IPS DF 19.7 (cell line): ENCODE results near the gene SLC44A1.

Experiments
- DNase-seq: peaks from one replicate; pipeline ENCODE4 v3.0.0-alpha.2; 2013; ENCODE audit warnings: low read depth, low spot score

Gene SLC44A1

DNA sequence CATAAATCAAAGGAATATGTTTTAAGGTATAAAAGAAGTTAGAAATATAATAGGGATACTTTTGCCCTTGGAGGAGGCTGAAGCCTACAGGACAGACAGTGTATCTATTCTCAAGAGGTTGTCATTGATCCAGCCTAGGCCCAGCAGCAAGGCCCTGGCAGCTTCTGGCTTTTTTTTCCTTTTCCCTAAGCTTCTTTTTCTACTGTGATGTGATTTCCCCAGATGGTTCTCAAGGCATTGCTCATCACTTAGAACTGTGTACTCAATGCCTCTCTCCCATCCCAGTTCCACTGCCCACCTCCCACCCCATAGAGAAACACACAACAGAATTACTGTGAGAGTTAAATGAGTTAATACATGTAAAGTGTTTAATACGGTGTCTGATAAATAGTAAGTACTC lies 88.6 kb downstream of the SLC44A1 start:
- DNase-seq: no peak

DNA sequence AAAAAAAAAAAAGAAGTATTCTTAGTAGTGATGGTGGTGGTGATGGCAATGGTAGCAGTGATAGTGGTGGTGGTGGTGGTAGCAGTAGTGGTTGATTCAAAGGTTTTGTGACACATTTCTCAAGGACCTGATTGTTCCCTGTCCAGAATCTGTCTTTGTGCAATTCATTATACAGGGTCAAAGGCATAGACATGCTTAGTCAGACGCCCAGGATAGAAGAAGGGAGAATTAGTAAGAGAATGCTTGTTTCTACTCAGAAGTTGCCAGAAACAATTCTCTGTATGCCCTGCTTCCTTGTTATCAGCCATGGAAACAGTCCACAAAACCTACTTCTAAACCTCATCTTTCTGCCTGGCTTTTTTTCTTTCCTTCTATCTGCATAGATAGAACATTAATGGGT lies 89.4 kb downstream of the SLC44A1 start:
- no peak for DNase-seq

- no peak for DNase-seq
Measured at GRCh38 chr9:105338308-105338707, 93.9 kb downstream of the SLC44A1 start.

- DNase-seq: no peak
Measured at GRCh38 chr9:105339849-105340248, 95.4 kb downstream of the SLC44A1 start.

- no peak for DNase-seq
Measured at GRCh38 chr9:105341434-105342146, 97.1 kb downstream of the SLC44A1 start.

GRCh38 chr9:105342147-105342505 lies 97.7 kb downstream of the SLC44A1 start:
- DNase-seq: no peak

DNA sequence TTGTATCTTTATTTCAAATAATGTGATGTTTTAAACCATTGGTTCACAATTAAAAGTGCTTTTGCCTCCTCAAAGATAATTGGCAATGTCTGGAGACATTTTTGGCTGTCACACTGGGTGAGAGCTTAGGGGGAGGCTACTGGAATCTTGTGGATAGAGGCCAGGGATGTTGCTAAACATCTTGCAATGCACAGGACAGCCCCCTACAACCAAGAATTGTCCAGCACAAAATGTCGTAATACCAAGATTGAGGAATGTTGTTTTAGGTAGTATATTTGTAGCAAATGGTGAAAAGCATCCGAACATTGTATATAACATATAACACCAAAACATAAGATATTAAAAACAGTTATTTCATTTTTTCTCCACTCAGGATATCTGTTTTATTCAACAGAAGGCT lies 99.8 kb downstream of the SLC44A1 start:
- DNase-seq: no peak

DNA sequence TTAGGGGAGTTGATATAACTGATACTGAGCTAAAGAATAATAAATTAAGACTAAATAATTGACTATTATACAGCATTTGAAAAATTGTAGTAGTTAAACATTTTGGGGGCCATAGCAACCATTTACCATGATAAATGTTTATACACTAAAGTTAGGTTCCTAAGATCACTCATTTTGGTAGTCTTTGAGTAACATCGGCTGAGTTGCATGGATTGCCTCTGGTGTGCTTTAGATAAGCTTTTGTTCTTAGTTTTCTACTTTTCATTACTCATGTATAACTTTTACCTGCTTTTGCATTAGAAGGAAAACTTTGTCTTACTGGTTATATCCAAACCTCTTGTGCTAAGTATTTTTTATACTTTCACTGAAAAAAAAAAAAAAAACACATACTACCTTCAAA lies 101.2 kb downstream of the SLC44A1 start:
- DNase-seq: no peak

DNA sequence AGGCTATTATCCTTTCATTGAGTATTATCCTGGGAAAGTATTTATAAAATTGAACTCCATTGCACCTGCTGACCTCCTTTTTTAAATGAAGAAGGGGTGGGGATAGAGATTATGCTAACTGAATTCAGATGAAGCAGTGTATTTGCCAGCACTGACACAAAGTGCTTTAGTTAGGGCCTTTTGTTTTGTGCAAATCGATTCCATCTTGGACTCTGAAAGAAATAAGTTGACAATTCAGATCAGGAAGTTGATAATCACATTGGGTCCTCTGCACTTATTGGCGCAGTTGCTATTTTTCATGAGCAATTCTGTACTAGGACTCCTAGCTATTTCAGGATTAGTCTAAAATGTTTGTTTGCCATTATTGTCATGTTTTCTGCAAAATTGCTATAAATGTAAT lies 101.8 kb downstream of the SLC44A1 start:
- no peak for DNase-seq

GRCh38 chr9:105354448-105354847 lies 110.0 kb downstream of the SLC44A1 start:
- no peak for DNase-seq

DNA sequence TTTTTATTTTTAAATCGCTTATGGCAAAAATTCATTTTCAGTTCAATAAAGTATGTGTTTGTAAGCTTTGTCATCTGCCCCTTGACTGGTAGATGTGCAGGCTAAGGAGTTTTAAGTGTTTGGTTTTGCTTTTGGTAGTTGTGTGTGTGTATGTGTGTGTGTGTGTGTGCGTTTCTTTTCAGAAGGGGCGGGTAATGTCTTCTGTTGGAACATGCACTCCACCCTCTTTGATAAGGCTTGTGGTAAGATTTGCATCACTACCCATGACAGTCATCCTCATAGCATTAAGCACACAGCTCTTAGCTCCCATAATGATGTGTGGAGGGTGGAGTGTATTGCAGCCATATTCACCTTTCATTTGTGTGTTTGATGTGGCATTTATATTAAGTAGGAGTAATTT lies 111.3 kb downstream of the SLC44A1 start:
- no peak for DNase-seq

DNA sequence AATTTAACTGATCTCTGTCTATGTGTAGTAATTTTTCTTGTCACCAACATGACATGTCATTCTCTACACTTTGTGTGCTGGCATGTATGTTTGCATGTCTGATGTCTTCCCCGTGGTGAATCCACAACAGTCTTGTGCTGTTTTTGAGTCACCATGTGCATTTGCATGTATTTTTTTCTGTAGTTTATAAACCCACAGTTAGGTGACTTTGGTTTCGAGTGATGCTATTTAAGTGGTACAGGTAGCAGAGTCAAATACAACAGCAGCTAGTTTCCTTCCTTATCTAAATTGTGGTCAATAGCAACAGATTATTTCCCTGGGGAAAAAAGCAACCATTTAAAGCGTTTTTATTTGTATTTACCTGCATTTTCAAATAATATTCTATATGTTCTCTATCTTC lies 113.5 kb downstream of the SLC44A1 start:
- DNase-seq: no peak

DNA sequence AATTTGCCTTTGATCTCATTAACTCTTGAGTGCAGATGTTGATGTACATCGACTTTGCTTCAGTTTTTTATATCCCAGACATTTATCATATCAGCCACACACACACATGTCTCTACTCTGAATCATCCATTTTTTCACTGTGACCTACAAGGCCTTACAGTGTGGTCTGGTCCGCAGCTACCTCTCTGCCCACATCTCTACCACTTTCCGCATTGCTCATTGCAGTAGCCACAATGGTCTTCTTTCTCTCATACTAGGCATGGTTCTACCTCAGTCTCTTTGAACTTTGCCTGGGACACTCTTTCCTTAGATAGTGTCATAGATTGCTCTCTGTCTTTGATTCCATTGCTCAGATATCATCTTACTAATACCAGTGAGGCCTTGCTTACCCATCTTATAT lies 115.4 kb downstream of the SLC44A1 start:
- DNase-seq: no peak

GRCh38 chr9:105360344-105360743 lies 115.9 kb downstream of the SLC44A1 start:
- DNase-seq: no peak

- no peak for DNase-seq
Measured at GRCh38 chr9:105361873-105362272, 117.4 kb downstream of the SLC44A1 start.

DNA sequence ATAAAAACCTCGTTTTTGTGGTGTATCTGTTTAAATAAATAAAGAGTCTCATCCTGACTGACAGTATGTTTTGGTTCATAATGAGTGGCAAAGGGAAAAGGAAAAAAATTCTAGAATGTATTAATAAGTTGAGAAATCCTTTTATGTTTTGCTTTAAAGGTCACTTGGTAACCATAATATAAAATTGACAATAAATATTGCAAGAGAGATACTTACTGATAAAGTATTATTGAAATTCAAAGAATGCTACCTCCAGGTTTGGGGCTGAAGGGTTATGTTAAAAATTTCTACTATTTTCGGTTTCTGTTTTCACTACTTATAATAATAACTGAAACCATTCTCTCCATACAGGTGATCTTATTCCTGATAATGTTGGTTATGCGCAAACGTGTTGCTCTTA lies 118.0 kb downstream of the SLC44A1 start:
- no peak for DNase-seq

- no peak for DNase-seq
Measured at GRCh38 chr9:105363837-105364236, 119.4 kb downstream of the SLC44A1 start.

DNA sequence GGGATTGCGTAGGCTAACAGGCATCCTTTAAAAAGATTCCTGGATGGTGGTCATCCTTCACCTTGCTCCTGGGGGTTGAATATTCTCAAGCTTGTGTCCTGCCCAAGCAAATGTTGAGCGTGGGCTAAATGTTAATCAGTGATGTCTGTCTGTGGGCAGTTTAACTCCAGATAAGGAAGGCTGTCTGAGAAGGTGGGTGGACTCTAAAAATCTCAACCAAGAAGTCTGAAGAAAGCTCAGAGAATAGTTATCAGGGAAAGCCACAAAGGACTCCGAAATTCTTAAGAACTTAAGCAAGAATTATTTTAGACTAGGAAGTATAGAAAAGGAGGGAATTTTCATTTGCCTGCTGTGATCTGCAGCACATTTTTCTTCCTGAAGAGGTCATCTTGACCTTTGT lies 125.5 kb downstream of the SLC44A1 start:
- DNase-seq: no peak

GRCh38 chr9:105373723-105374122 lies 129.3 kb downstream of the SLC44A1 start:
- DNase-seq: no peak

GRCh38 chr9:105375323-105375722 lies 130.9 kb downstream of the SLC44A1 start:
- DNase-seq: no peak

GRCh38 chr9:105376893-105377292 lies 132.4 kb downstream of the SLC44A1 start:
- DNase-seq: no peak

- DNase-seq: no peak
Measured at GRCh38 chr9:105385381-105385985, 141.0 kb downstream of the SLC44A1 start.

GRCh38 chr9:105389796-105390195 lies 145.3 kb downstream of the SLC44A1 start:
- no peak for DNase-seq

- DNase-seq: no peak
Measured at GRCh38 chr9:105390871-105391270, 146.4 kb downstream of the SLC44A1 start.
